Peyer's patch (tissue), 4 donors: ENCODE measurements around the gene PDLIM1.

Experiments
- CTCF ChIP-seq, 6 experiments: fragments of 450-650 bp in 4 of 6; fragments of 200-600 bp in 2 of 6; sonication (generic) in 1 of 6; IDR thresholded peaks; one replicate each; pipeline ENCODE4 v1.5.1; 2017 to 2019; ENCODE audit warnings: antibody characterized with exemption in 6 of 6, mild to moderate bottlenecking in 3 of 6, moderate library complexity in 1 of 6
- POLR2A ChIP-seq, 2 donors: fragments of 450-650 bp; IDR thresholded peaks; one replicate each; pipeline ENCODE4 v1.5.1; 2017; ENCODE audit warnings: antibody characterized with exemption in 2 of 2, mild to moderate bottlenecking in 2 of 2, moderate library complexity in 2 of 2

DNA sequence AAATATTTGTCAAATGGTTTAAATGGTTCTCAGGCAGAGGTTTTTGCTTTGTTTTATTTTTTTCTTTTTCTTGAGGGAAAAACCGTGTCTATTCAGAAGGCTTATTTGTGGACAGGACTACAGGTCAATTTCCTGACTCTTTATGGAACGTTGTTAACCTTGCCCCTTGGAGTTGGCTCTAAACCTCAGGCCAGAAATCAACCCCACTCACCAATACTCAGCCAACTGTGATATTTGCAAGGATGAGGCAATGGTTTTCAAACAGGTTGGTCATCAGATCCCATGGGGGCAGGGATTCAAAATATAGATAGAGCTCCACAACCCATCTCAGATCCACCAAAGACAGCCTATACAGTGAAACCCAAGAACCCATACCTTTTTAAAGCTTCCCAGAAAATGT, 10.2 kb downstream of the PDLIM1 start:
- TF ChIP-seq CTCF (IDR thresholded peaks at IDR 0.05) (no peak), POLR2A (IDR thresholded peaks at IDR 0.05) (no peak)
